Sigmoid colon (tissue), 7 donors: ENCODE results near the gene ABHD16B. TPM values are rescaled to one million over a fixed set of nuclear protein-coding genes. Genes with fewer than 3 reads are reported as not detected.

Experiments
- DNase-seq: peaks from one replicate; pipeline ENCODE4 v3.0.0-alpha.2; 2019
- H3K27ac ChIP-seq, 4 donors: fragments of 200-600 bp; sonication (generic); one replicate each; pipeline ENCODE4 v1.5.1; 2016 to 2019; ENCODE audit warnings: mild to moderate bottlenecking in 1 of 4
- H3K27me3 ChIP-seq, 3 donors: fragments of 200-600 bp; sonication (generic); one replicate each; pipeline ENCODE4 v1.5.1; 2019; ENCODE audit warnings: mild to moderate bottlenecking in 1 of 3
- H3K36me3 ChIP-seq, 4 donors: fragments of 200-600 bp; sonication (generic); one replicate each; pipeline ENCODE4 v1.5.1; 2016 to 2019
- H3K4me1 ChIP-seq, 4 donors: fragments of 200-600 bp; sonication (generic); one replicate each; pipeline ENCODE4 v1.5.1; 2017 to 2019
- H3K4me3 ChIP-seq, 4 donors: fragments of 200-600 bp; sonication (generic); one replicate each; pipeline ENCODE4 v1.5.1; 2017 to 2019; ENCODE audit warnings: mild to moderate bottlenecking in 2 of 4, moderate library complexity in 1 of 4
- H3K9me3 ChIP-seq, 4 donors: fragments of 200-600 bp in 3 of 4; sonication (generic) in 3 of 4; one replicate each; pipeline versions ENCODE4 v1.5.1 to v1.6.1; 2013 to 2019
- CTCF ChIP-seq, 4 experiments: fragments of 450-650 bp in 3 of 4; fragments of 200-600 bp in 1 of 4; IDR thresholded peaks; one replicate each; pipeline ENCODE4 v1.5.1; 2016 to 2019; ENCODE audit warnings: antibody characterized with exemption in 4 of 4, mild to moderate bottlenecking in 3 of 4, moderate library complexity in 2 of 4
- EP300 ChIP-seq, 4 donors: sonication (generic); formaldehyde crosslinking; IDR thresholded peaks; one replicate each; pipeline ENCODE4 v1.6.1; 2017; ENCODE audit warnings: antibody characterized with exemption in 4 of 4
- POLR2A ChIP-seq, 2 donors: fragments of 450-650 bp; IDR thresholded peaks; one replicate each; pipeline ENCODE4 v1.6.1; 2016; ENCODE audit warnings: antibody characterized with exemption in 2 of 2, mild to moderate bottlenecking in 2 of 2, moderate library complexity in 2 of 2
- POLR2AphosphoS5 ChIP-seq, 4 donors: sonication (generic); formaldehyde crosslinking; IDR thresholded peaks; one replicate each; pipeline ENCODE4 v1.6.1; 2017; ENCODE audit warnings: antibody characterized with exemption in 4 of 4
- WGBS, 2 donors: extraction: QIAGEN DNeasy Blood & Tissue Kit; methylation state at CpG; one replicate each; pipeline ENCODE4 v1.1.7; 2013; 5-methylcytosine and 5-hydroxymethylcytosine counted together
- intact Hi-C: fragments of 100-400 bp; cut with DNase I; formaldehyde crosslinking; loops from one replicate; pipeline ENCODE4 v1.15.1; 2023
- polyA plus RNA-seq, 3 donors: library from polyadenylated mRNA; stranded (reverse); fragments of 200-250 nt; gene quantifications; one replicate each; pipeline ENCODE4 v1.2.3, GENCODE V29; 2013
- total RNA-seq, 4 donors: library from RNA; depleted of rRNA; stranded (reverse); fragments of >200 nt; gene quantifications; one replicate each; pipeline ENCODE4 v1.1.0, GENCODE V29; 2016
- donor health status: healthy with polysubstance abuse.
- donor health status: Bipolar disorder and iron deficiency.
- donor health status: healthy.

ABHD16B gene
- total and polyA plus RNA-seq, 7 donors = 0.44 TPM; not detected in 6

- Histone ChIP-seq H3K4me3 (peak overlapping the region in 2 of 4 donors; percentile 7 to 19), H3K27ac (peak overlapping the region; percentile 55 to 73 (median 60)), H3K9me3 (no peaks in the 10 kb centered on the region), H3K4me1 (peaks cover 0 to 38% (median 33%) of the 10 kb centered on the region in 4 donors), H3K27me3 (peaks cover 17 to 72% (median 50%) of the 10 kb centered on the region in 3 donors), H3K36me3 (no peaks in the 10 kb centered on the region)
- TF ChIP-seq POLR2AphosphoS5 (IDR thresholded peaks at IDR 0.05) (no peak), CTCF (IDR thresholded peaks at IDR 0.05) (no peak), EP300 (IDR thresholded peaks at IDR 0.05) (no peak), POLR2A (IDR thresholded peaks at IDR 0.05) (no peak)
- no peak for DNase-seq
- 15 to 18% methylated on average over 17 of the region's 17 CpGs for WGBS, 2 donors
- intact Hi-C loops = no loop called here
These were observed 7.1 kb upstream of the ABHD16B start for GRCh38 chr20:63854069-63854765.

- TF ChIP-seq EP300 (IDR thresholded peaks at IDR 0.05) (no peak), POLR2A (IDR thresholded peaks at IDR 0.05) (no peak)
- DNase-seq = no peak
- intact Hi-C loops = no loop called here
- H3K36me3 ChIP-seq = no peaks in the 10 kb centered on the region
- H3K4me3 ChIP-seq = peak overlapping the region in 3 of 4 donors; percentile 7 to 19 (median 16)
- 11 to 22% methylated on average over 26 of the region's 26 CpGs for WGBS, 2 donors
- H3K27ac ChIP-seq = peak overlapping the region; percentile 55 to 73 (median 60)
- no peaks in the 10 kb centered on the region for H3K9me3 ChIP-seq
- H3K27me3 ChIP-seq = peaks cover 17 to 72% (median 50%) of the 10 kb centered on the region in 3 donors
- H3K4me1 ChIP-seq = peaks cover 0 to 38% (median 33%) of the 10 kb centered on the region in 4 donors
These were observed 6.4 kb upstream of the ABHD16B start for GRCh38 chr20:63854766-63855362.

GRCh38 chr20:63855363-63856097 lies 5.8 kb upstream of the ABHD16B start:
- Histone ChIP-seq H3K36me3 (no peaks in the 10 kb centered on the region), H3K9me3 (no peaks in the 10 kb centered on the region), H3K4me1 (peaks cover 0 to 38% (median 33%) of the 10 kb centered on the region in 4 donors), H3K27ac (peak overlapping the region; percentile 37 to 62 (median 57)), H3K4me3 (peak overlapping the region in 3 of 4 donors; percentile 7 to 19 (median 16)), H3K27me3 (peaks cover 17 to 72% (median 50%) of the 10 kb centered on the region in 3 donors)
- DNase-seq = no peak
- WGBS, 2 donors = 22 to 57% methylated on average over 36 of the region's 36 CpGs
- intact Hi-C loops = no loop called here
- TF ChIP-seq POLR2A (IDR thresholded peaks at IDR 0.05) = no peak
- no peak for TF ChIP-seq POLR2AphosphoS5 (IDR thresholded peaks at IDR 0.05)
- no peak for TF ChIP-seq EP300 (IDR thresholded peaks at IDR 0.05)
- TF ChIP-seq CTCF (IDR thresholded peaks at IDR 0.05) = no peak

- Histone ChIP-seq H3K4me3 (no peak overlapping the region), H3K27ac (no peak overlapping the region), H3K9me3 (no peaks in the 10 kb centered on the region), H3K27me3 (peaks cover 17 to 72% (median 50%) of the 10 kb centered on the region in 3 donors), H3K4me1 (peaks cover 0 to 38% (median 33%) of the 10 kb centered on the region in 4 donors), H3K36me3 (peaks cover 0 to under 1% (median 0%) of the 10 kb centered on the region in 4 donors)
- 23 to 66% methylated on average over 22 of the region's 22 CpGs for WGBS, 2 donors
- DNase-seq = no peak
- intact Hi-C loops = no loop called here
- TF ChIP-seq POLR2AphosphoS5 (IDR thresholded peaks at IDR 0.05) (no peak), POLR2A (IDR thresholded peaks at IDR 0.05) (no peak), CTCF (IDR thresholded peaks at IDR 0.05) (no peak), EP300 (IDR thresholded peaks at IDR 0.05) (no peak)
These were observed 5.2 kb upstream of the ABHD16B start for GRCh38 chr20:63856098-63856511.
